Measurements from ENCODE around the gene THAP5. TPM values are rescaled to one million over a fixed set of nuclear protein-coding genes. Genes with fewer than 3 reads are reported as not detected.

Gene THAP5
- total RNA-seq, 1 experiment from 2014 or later = 11.8 TPM

DNA sequence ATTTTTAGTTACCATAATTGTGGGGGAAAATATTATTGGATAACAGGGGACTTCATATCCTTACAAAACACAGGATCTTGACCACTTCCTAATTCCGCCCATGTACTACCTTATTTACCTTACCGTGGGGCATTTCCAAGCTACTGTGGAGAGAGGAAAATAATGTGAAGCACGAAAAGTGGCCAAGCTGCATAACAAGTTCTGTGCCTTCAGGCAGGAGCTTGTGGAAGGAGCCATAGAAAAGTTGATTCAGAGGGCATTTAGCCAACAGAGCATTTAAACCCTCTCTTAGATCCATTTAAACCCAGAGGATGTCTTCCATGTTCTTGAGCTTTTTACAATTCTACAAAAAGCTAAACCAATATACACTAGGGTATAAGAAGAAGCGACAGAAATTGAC is 41.8 kb upstream of the THAP5 start:
- peaks cover 8% of the 10 kb centered on the region; the same call in 1 of the 2 replicates for H3K4me1 ChIP-seq (ENCODE audit: insufficient read depth, low read length)
- H3K4me3 ChIP-seq (ENCODE audit: low read length) = no peak overlapping the region
- no peaks in the 10 kb centered on the region for H3K9me2 ChIP-seq (replicated peaks; ENCODE audit: low read length)
- no peaks in the 10 kb centered on the region for H3K9me3 ChIP-seq (ENCODE audit: low read length)
- H3K27ac ChIP-seq (ENCODE audit: low read length) = no peak overlapping the region
- TF ChIP-seq EZH2 (IDR thresholded peaks at IDR 0.05; ENCODE audit: low read length, unreplicated experiment) (no peak), EZH2phosphoT487 (IDR thresholded peaks at IDR 0.05; ENCODE audit: borderline replicate concordance, low read length) (no peak)
- TF ChIP-seq, protein P1, sequence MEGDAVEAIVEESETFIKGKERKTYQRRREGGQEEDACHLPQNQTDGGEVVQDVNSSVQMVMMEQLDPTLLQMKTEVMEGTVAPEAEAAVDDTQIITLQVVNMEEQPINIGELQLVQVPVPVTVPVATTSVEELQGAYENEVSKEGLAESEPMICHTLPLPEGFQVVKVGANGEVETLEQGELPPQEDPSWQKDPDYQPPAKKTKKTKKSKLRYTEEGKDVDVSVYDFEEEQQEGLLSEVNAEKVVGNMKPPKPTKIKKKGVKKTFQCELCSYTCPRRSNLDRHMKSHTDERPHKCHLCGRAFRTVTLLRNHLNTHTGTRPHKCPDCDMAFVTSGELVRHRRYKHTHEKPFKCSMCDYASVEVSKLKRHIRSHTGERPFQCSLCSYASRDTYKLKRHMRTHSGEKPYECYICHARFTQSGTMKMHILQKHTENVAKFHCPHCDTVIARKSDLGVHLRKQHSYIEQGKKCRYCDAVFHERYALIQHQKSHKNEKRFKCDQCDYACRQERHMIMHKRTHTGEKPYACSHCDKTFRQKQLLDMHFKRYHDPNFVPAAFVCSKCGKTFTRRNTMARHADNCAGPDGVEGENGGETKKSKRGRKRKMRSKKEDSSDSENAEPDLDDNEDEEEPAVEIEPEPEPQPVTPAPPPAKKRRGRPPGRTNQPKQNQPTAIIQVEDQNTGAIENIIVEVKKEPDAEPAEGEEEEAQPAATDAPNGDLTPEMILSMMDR (conservative IDR thresholded peaks at IDR 0.05; ENCODE audit: low read depth, low read length) = no peak
- H3K36me3 ChIP-seq (ENCODE audit: low read depth, low read length) = no peaks in the 10 kb centered on the region
- no peaks in the 10 kb centered on the region for H3F3A ChIP-seq (ENCODE audit: low read length, unreplicated experiment)
- no TSS peak for BruUV-seq (replicated peaks)
- peak overlapping the region; percentile 26; the same call in 1 of the 2 replicates for H3K4me2 ChIP-seq (ENCODE audit: low read length)
- CTCF ChIA-PET = no interaction called here
- DNase-seq (peak; percentile 59), ATAC-seq (no peak)
- no peaks in the 10 kb centered on the region for H3K27me3 ChIP-seq (ENCODE audit: low read length)
- intact Hi-C loops (cut with micrococcal nuclease) = loop anchor here (5.0 kb wide), 2 partner anchors 266 to 1231 kb away; no protein-coding TSS in a partner anchor
- POLR2A ChIA-PET (ENCODE audit: unreplicated experiment) = no interaction called here
- no peaks in the 10 kb centered on the region for H4K20me1 ChIP-seq (ENCODE audit: low read length)
- no peak overlapping the region for H2AFZ ChIP-seq (ENCODE audit: low read length)
- no peaks in the 10 kb centered on the region for H3K79me2 ChIP-seq (ENCODE audit: low read length)
- H3K9ac ChIP-seq (ENCODE audit: low read length) = no peak overlapping the region

DNA sequence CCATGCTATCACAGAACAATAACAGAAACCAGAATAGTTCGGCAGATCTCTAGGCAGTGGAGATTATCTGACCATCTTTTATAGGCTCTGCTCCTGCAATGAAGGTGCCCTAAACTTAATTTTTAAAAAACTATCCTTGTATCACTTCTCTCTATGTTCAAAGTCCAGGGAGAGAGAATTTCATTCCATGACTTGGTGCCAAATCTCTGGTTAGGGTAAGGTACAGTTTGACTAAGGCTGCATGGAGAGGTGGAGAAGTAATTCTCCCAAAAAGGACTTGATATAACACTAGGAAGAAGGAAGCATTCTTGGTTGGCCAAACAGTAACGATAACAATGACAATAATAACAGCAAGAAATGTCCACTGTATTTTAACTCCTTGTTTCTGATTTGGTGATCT is 40.1 kb upstream of the THAP5 start:
- no peak for DNase-seq
- no peaks in the 10 kb centered on the region for H4K20me1 ChIP-seq (ENCODE audit: low read length)
- H3K36me3 ChIP-seq (ENCODE audit: low read depth, low read length) = no peaks in the 10 kb centered on the region
- H3K27me3 ChIP-seq (ENCODE audit: low read length) = no peaks in the 10 kb centered on the region
- H3K4me2 ChIP-seq (ENCODE audit: low read length) = no peak overlapping the region
- TF ChIP-seq EZH2 (IDR thresholded peaks at IDR 0.05; ENCODE audit: low read length, unreplicated experiment) = no peak
- TF ChIP-seq, protein P1 (conservative IDR thresholded peaks at IDR 0.05; ENCODE audit: low read depth, low read length) = no peak
- BruUV-seq (replicated peaks) = no TSS peak
- no peak for ATAC-seq
- no peak overlapping the region for H2AFZ ChIP-seq (ENCODE audit: low read length)
- intact Hi-C loops (cut with micrococcal nuclease) = loop anchor here (5.0 kb wide), 2 partner anchors 268 to 1233 kb away; no protein-coding TSS in a partner anchor
- no peak overlapping the region for H3K27ac ChIP-seq (ENCODE audit: low read length)
- H3F3A ChIP-seq (ENCODE audit: low read length, unreplicated experiment) = no peaks in the 10 kb centered on the region
- peaks cover 8% of the 10 kb centered on the region; the same call in 1 of the 2 replicates for H3K4me1 ChIP-seq (ENCODE audit: insufficient read depth, low read length)
- H3K9me3 ChIP-seq (ENCODE audit: low read length) = no peaks in the 10 kb centered on the region
- no peak overlapping the region for H3K4me3 ChIP-seq (ENCODE audit: low read length)
- H3K9ac ChIP-seq (ENCODE audit: low read length) = no peak overlapping the region
- ChIA-PET POLR2A (ENCODE audit: unreplicated experiment) (no interaction called here), CTCF (no interaction called here)
- no peaks in the 10 kb centered on the region for H3K79me2 ChIP-seq (ENCODE audit: low read length)
- H3K9me2 ChIP-seq (replicated peaks; ENCODE audit: low read length) = no peaks in the 10 kb centered on the region

GRCh38 chr7:108605559-108606201 is 36.2 kb upstream of the THAP5 start:
- no peak for TF ChIP-seq EZH2 (IDR thresholded peaks at IDR 0.05; ENCODE audit: low read length, unreplicated experiment)
- TF ChIP-seq, protein P1 (conservative IDR thresholded peaks at IDR 0.05; ENCODE audit: low read depth, low read length) = no peak
- TF ChIP-seq EZH2phosphoT487 (IDR thresholded peaks at IDR 0.05; ENCODE audit: borderline replicate concordance, low read length) = no peak
- H3F3A ChIP-seq (ENCODE audit: low read length, unreplicated experiment) = no peaks in the 10 kb centered on the region
- ChIA-PET POLR2A (ENCODE audit: unreplicated experiment) (no interaction called here), CTCF (no interaction called here)
- no peaks in the 10 kb centered on the region for H3K36me3 ChIP-seq (ENCODE audit: low read depth, low read length)
- H4K20me1 ChIP-seq (ENCODE audit: low read length) = no peaks in the 10 kb centered on the region
- no peaks in the 10 kb centered on the region for H3K27me3 ChIP-seq (ENCODE audit: low read length)
- H3K4me3 ChIP-seq (ENCODE audit: low read length) = no peak overlapping the region
- no peak overlapping the region for H3K27ac ChIP-seq (ENCODE audit: low read length)
- H3K79me2 ChIP-seq (ENCODE audit: low read length) = no peaks in the 10 kb centered on the region
- no peaks in the 10 kb centered on the region for H3K9me2 ChIP-seq (replicated peaks; ENCODE audit: low read length)
- no peak overlapping the region for H2AFZ ChIP-seq (ENCODE audit: low read length)
- H3K9ac ChIP-seq (ENCODE audit: low read length) = no peak overlapping the region
- intact Hi-C loops (cut with micrococcal nuclease) = no loop called here
- ATAC-seq (no peak), DNase-seq (no peak)
- H3K4me2 ChIP-seq (ENCODE audit: low read length) = no peak overlapping the region
- no peaks in the 10 kb centered on the region; the same call in 1 of the 2 replicates for H3K4me1 ChIP-seq (ENCODE audit: insufficient read depth, low read length)
- no TSS peak for BruUV-seq (replicated peaks)
- H3K9me3 ChIP-seq (ENCODE audit: low read length) = no peaks in the 10 kb centered on the region
